Jurkat, Clone E6-1 (cell line): ENCODE measurements around the gene TNFRSF11A.

Source experiments
- DNase-seq: peaks from one replicate; pipeline ENCODE4 v3.0.0-alpha.2; 2011; ENCODE audit warnings: low read depth, low spot score
- H3K4me3 ChIP-seq: 2 replicates; pipeline ENCODE4 v1.5.1; 2011; ENCODE audit warnings: mild to moderate bottlenecking, low read length, control low read depth, moderate library complexity

Gene TNFRSF11A

GRCh38 chr18:62437235-62438017, 112.3 kb downstream of the TNFRSF11A start:
- no peak overlapping the region for H3K4me3 ChIP-seq
- DNase-seq, result no peak

- H3K4me3 ChIP-seq, result no peak overlapping the region
- no peak for DNase-seq
Observed at GRCh38 chr18:62438018-62438329, 112.9 kb downstream of the TNFRSF11A start.

- H3K4me3 ChIP-seq, result no peak overlapping the region
- DNase-seq, result no peak
Observed at GRCh38 chr18:62438402-62438801, 113.3 kb downstream of the TNFRSF11A start.

- H3K4me3 ChIP-seq, result no peak overlapping the region
- DNase-seq, result no peak
Observed at GRCh38 chr18:62438866-62439265, 113.8 kb downstream of the TNFRSF11A start.
